Fibroblast of mammary gland (primary cell): ENCODE data around the gene TTYH3.

Experiments
- DNase-seq: peaks from one replicate; pipeline ENCODE4 v3.0.0-alpha.2; 2010; ENCODE audit warnings: low read depth
- H3K4me3 ChIP-seq: 2 replicates; pipeline ENCODE4 v1.5.1; 2011; ENCODE audit warnings: low read depth, mild to moderate bottlenecking, low read length, moderate library complexity; ENCODE audit not compliant: control insufficient read depth
- CTCF ChIP-seq: conservative IDR thresholded peaks from 2 replicates; pipeline ENCODE4 v1.5.1; 2011; ENCODE audit warnings: low read depth, low read length, inconsistent platforms; ENCODE audit not compliant: control insufficient read depth, insufficient read depth

Gene TTYH3

GRCh38 chr7:2698581-2699288, 66.9 kb downstream of the TTYH3 start:
- no peak overlapping the region for H3K4me3 ChIP-seq
- DNase-seq, result no peak
- TF ChIP-seq CTCF, result no peak

- TF ChIP-seq CTCF, result no peak
- no peak overlapping the region for H3K4me3 ChIP-seq
- DNase-seq, result no peak
These were observed 67.5 kb downstream of the TTYH3 start for GRCh38 chr7:2699289-2699620.

DNA sequence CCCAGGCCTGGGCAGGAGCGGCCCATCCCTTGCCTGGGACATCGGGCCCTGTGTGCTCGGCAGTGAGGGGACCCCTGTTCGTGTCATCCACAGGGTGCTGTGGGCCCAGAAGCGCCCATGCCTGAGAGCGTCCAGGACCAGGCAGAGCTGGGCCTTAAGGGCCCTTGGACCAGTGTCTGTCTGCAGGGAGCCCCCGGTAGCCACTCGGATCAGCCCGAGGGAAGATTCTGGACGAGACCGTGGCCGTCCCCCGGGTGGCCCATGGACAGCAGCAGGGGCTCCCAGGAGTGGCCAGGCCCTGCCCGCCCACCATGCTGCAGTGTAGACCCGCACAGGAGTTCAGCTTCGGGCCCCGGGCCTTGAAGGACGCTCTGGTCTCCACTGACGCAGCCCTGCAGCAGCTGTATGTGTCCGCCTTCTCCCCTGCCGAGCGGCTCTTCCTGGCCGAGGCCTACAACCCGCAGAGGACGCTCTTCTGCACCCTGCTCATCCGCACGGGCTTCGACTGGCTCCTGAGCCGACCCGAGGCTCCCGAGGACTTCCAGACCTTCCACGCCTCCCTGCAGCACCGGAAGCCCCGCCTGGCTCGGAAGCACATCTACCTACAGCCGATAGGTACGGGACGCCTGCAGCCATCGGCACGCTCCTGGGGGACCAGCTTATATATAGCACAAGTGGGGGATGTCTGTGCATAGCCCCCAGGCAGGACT, 68.5 kb downstream of the TTYH3 start:
- TF ChIP-seq CTCF, result no peak
- H3K4me3 ChIP-seq, result no peak overlapping the region
- no peak for DNase-seq

- no peak for DNase-seq
- no peak overlapping the region for H3K4me3 ChIP-seq
- TF ChIP-seq CTCF, result no peak
These were observed 69.6 kb downstream of the TTYH3 start for GRCh38 chr7:2701424-2701823.

DNA sequence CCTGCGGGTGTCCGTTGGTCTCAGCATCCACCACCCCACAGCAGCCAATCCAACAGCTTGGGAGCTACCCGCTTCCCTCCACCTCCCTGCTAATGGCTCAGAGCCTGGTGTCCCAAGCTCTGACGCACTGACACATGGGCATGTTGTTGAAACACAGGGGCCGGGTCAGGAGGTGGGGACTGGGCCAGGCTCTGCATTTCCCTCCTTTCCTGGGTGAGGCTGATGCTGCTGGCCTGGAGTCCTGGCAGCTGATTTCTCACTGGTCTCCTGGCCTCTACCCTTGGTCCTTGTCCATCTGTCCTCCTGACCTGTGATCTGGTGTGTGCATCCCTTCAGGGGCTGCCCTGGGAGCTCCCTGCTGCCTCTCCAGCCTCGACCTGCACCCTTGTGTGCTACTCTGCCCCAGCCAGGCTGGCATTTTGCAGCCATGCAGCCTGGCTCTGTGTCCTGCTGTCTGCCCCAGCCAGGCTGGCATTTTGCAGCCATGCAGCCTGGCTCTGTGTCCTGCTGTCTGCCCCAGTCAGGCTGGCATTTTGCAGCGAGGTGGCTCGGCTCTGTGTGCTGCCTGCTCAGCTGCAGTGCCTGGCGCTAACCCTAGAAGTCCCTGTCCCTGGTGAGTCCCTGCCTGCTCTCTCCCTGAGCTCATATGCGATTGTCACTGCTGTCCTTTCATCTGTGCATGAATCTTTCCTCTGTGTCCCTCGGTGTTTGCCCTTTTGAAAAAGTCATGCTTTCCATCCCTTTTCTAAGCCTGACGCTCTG, 70.2 kb downstream of the TTYH3 start:
- TF ChIP-seq CTCF, result no peak
- H3K4me3 ChIP-seq, result no peak overlapping the region

DNA sequence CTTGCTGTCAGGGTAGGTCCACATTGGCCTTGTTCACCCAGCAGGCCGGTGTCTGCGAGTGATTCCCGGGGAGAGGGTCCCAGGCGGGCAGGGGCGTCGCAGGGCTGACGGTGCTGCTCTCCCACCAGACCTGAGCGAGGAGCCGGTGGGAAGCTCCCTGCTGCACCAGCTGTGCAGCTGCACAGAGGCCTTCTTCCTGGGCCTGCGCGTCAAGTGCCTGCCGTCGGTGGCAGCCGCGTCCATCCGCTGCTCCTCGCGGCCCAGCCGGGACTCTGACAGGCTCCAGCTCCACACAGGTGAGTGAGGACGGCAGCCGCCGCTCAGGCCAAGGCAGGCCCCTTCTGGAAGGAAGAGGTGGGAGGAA, 70.8 kb downstream of the TTYH3 start:
- H3K4me3 ChIP-seq, result no peak overlapping the region
- no peak for DNase-seq
- no peak for TF ChIP-seq CTCF

More for the DNA sequence above, 70.2 kb downstream of the TTYH3 start:
- peak; percentile 82 for DNase-seq
